HEK293 (cell line): ENCODE data around the gene SLC4A1AP.

Source experiments
- CTCF ChIA-PET: fragments of 350-600 bp; formaldehyde crosslinking; extraction: SDS; loops from one replicate; lab custom pipeline; 2021; ENCODE audit warnings: antibody characterized with exemption; lab: Yijun Ruan, JAX
- POLR2A ChIA-PET: fragments of 300-600 bp; formaldehyde crosslinking; extraction: SDS; loops from one replicate; lab custom pipeline; 2020; ENCODE audit warnings: antibody characterized with exemption, inconsistent platforms; lab: Yijun Ruan, JAX
- H3K27ac ChIP-seq: fragments of 200-500 bp; sonication (Bioruptor generic); 2 replicates; pipeline ENCODE4 v1.5.1; 2014; ENCODE audit warnings: low read depth, low read length, control low read depth, inconsistent platforms; ENCODE audit errors: extremely low read depth
- H3K36me3 ChIP-seq, 2 experiments: fragments of 200-500 bp in 1 of 2; sonication (Bioruptor generic) in 1 of 2; 1 replicate in 1 of 2; 2 replicates in 1 of 2; pipeline ENCODE4 v1.5.1; 2014 to 2017; ENCODE audit warnings: inconsistent platforms in 2 of 2, low read length in 2 of 2; ENCODE audit not compliant: control insufficient read depth in 2 of 2, insufficient read depth in 1 of 2
- H3K4me1 ChIP-seq: fragments of 200-500 bp; sonication (Bioruptor generic); 2 replicates; pipeline ENCODE4 v1.5.1; 2014; ENCODE audit warnings: mild to moderate bottlenecking, low read length, inconsistent platforms; ENCODE audit not compliant: control insufficient read depth, insufficient read depth
- H3K4me3 ChIP-seq: 2 replicates; pipeline ENCODE4 v1.5.1; 2011; ENCODE audit warnings: low read depth, mild to moderate bottlenecking, control low read depth, low read length, moderate library complexity
- H3K9me3 ChIP-seq: fragments of 200-500 bp; sonication (Bioruptor generic); 2 replicates; pipeline ENCODE4 v1.5.1; 2014; ENCODE audit warnings: low read depth, low read length, inconsistent platforms; ENCODE audit not compliant: control insufficient read depth, insufficient read depth
- GLI2 ChIP-seq: fragments of 450-650 bp; formaldehyde crosslinking; IDR thresholded peaks from 2 replicates; pipeline ENCODE4; 2017; ENCODE audit warnings: missing biosample characterization, missing genetic modification characterization, low read depth, borderline replicate concordance
- MYNN ChIP-seq: fragments of 450-650 bp; formaldehyde crosslinking; IDR thresholded peaks from 2 replicates; pipeline ENCODE4 v1.5.1; 2016; ENCODE audit warnings: missing biosample characterization, missing genetic modification characterization, borderline replicate concordance
- YY1 ChIP-seq: fragments of 450-650 bp; formaldehyde crosslinking; IDR thresholded peaks from 2 replicates; pipeline ENCODE4 v1.5.1; 2018; ENCODE audit warnings: missing biosample characterization, missing genetic modification characterization
- ZBTB17 ChIP-seq: fragments of 450-650 bp; formaldehyde crosslinking; IDR thresholded peaks from 2 replicates; pipeline ENCODE4 v1.5.1; 2016; ENCODE audit warnings: missing biosample characterization, missing genetic modification characterization
- ZBTB8A ChIP-seq: fragments of 450-650 bp; formaldehyde crosslinking; IDR thresholded peaks from 2 replicates; pipeline ENCODE4 v1.5.1; 2016; ENCODE audit warnings: missing biosample characterization, missing genetic modification characterization
- ZNF335 ChIP-seq: fragments of 450-650 bp; formaldehyde crosslinking; conservative IDR thresholded peaks from 2 replicates; pipeline ENCODE4 v1.5.1; 2016; ENCODE audit warnings: missing biosample characterization, missing genetic modification characterization
- ZNF350 ChIP-seq: fragments of 450-650 bp; formaldehyde crosslinking; IDR thresholded peaks from 2 replicates; pipeline ENCODE4 v1.5.0; 2017; ENCODE audit warnings: missing biosample characterization, mild to moderate bottlenecking, missing genetic modification characterization
- ZNF394 ChIP-seq: fragments of 450-650 bp; formaldehyde crosslinking; IDR thresholded peaks from 2 replicates; pipeline ENCODE4 v1.5.1; 2016; ENCODE audit warnings: missing biosample characterization, missing genetic modification characterization, mild to moderate bottlenecking, moderate library complexity, borderline replicate concordance
- ZNF404 ChIP-seq: fragments of 450-650 bp; formaldehyde crosslinking; IDR thresholded peaks from 2 replicates; pipeline ENCODE4 v1.5.1; 2017; ENCODE audit warnings: missing biosample characterization, missing genetic modification characterization
- ZNF426 ChIP-seq: fragments of 450-650 bp; formaldehyde crosslinking; IDR thresholded peaks from 2 replicates; pipeline ENCODE4 v1.5.1; 2017; ENCODE audit warnings: missing biosample characterization, missing genetic modification characterization, mild to moderate bottlenecking, inconsistent platforms, moderate library complexity
- ZNF514 ChIP-seq: fragments of 450-650 bp; formaldehyde crosslinking; IDR thresholded peaks from 2 replicates; pipeline ENCODE4 v1.5.1; 2016; ENCODE audit warnings: missing biosample characterization, missing genetic modification characterization
- ZNF623 ChIP-seq: fragments of 450-650 bp; formaldehyde crosslinking; IDR thresholded peaks from 2 replicates; pipeline ENCODE4 v1.5.1; 2016; ENCODE audit warnings: missing biosample characterization, missing genetic modification characterization
- ZNF624 ChIP-seq: fragments of 450-650 bp; formaldehyde crosslinking; IDR thresholded peaks from 2 replicates; pipeline ENCODE4 v1.5.1; 2017; ENCODE audit warnings: missing biosample characterization, missing genetic modification characterization
- ZNF654 ChIP-seq: fragments of 450-650 bp; formaldehyde crosslinking; IDR thresholded peaks from 2 replicates; pipeline ENCODE4 v1.5.1; 2016; ENCODE audit warnings: low read depth, missing biosample characterization, missing genetic modification characterization
- ZNF664 ChIP-seq: fragments of 450-650 bp; formaldehyde crosslinking; IDR thresholded peaks from 2 replicates; pipeline ENCODE4 v1.5.1; 2016; ENCODE audit warnings: missing biosample characterization, missing genetic modification characterization
- TF ChIP-seq, protein P1 (sequence below): sonication (generic); formaldehyde crosslinking; IDR thresholded peaks from 2 replicates; pipeline ENCODE4 v1.8.1; 2022; ENCODE audit warnings: mild to moderate bottlenecking, moderate library complexity, missing genetic modification reagents
- TF ChIP-seq, protein P2 (sequence below): fragments of 450-650 bp; formaldehyde crosslinking; IDR thresholded peaks from 2 replicates; pipeline ENCODE4 v1.5.1; 2016; ENCODE audit warnings: missing biosample characterization, missing genetic modification characterization
- TF ChIP-seq, protein P3 (sequence below): fragments of 450-650 bp; formaldehyde crosslinking; IDR thresholded peaks from 2 replicates; pipeline ENCODE4 v1.5.1; 2016; ENCODE audit warnings: missing biosample characterization, missing genetic modification characterization, borderline replicate concordance

SLC4A1AP gene

DNA sequence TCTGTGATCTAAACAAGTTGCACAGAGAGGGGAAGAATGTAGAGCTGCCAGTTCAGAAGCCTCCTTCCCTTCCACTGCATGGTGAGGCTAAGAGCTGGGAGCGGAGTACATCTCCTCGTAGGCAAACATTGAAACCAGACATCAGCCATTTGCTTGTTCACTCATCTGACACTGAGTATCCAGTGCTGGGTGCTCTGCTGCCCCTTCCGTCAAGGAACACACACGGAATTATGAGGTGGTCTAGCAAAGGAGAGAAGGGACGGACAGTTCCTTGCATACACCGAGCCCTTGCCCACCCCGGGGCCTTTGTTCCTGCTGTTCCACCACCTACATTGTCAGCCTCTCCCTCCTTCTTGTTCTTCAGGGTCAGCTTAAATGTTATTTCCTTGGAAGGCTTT lies 44.6 kb downstream of the SLC4A1AP start:
- Histone ChIP-seq H3K4me1 (peaks cover 6% of the 10 kb centered on the region), H3K36me3 (no peaks in the 10 kb centered on the region), H3K27ac (no peak overlapping the region), H3K9me3 (no peaks in the 10 kb centered on the region)
- POLR2A ChIA-PET, result no interaction called here
- TF ChIP-seq ZNF623 (0 out of 2 replicates have a peak, but pooled peaks have one; percentile 40), ZNF514 (tag by site-specific recombination) (no peak)
- TF ChIP-seq, all 188 proteins: peak for 1
- CTCF ChIA-PET, result interaction anchor here (1.0 kb wide), 1 partner anchor 46 kb away, joined by 3 read pairs; no protein-coding TSS in a partner anchor
- H3K4me3 ChIP-seq, result no peak overlapping the region

DNA sequence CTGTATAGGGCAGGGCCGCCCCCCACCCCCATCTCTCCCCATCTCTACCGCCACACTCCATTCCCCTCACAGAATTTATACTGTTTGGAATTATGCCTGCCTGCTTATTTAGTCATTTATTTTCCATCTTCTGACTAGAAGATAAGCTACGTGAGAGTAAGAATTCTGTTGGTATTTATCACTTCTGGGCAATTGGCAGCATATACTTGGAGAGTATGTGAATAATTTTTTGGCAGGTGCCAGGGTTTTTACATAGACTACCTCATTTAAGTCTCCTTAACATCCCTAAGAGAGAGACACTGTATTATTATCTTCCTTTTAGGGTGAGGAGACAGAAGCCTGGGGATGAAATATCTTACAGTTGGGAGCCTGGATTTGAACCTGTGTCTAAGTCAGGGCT lies 45.0 kb downstream of the SLC4A1AP start:
- ChIA-PET CTCF (interaction anchor here (1.0 kb wide), 1 partner anchor 45 kb away, joined by 3 read pairs; no protein-coding TSS in a partner anchor), POLR2A (interaction anchor here (0.6 kb wide), 1 partner anchor 154 kb away, joined by 4 read pairs; no protein-coding TSS in a partner anchor)
- Histone ChIP-seq H3K27ac (no peak overlapping the region), H3K4me3 (no peak overlapping the region), H3K4me1 (peaks cover 6% of the 10 kb centered on the region), H3K9me3 (no peaks in the 10 kb centered on the region), H3K36me3 (no peaks in the 10 kb centered on the region)
- TF ChIP-seq, protein P1, sequence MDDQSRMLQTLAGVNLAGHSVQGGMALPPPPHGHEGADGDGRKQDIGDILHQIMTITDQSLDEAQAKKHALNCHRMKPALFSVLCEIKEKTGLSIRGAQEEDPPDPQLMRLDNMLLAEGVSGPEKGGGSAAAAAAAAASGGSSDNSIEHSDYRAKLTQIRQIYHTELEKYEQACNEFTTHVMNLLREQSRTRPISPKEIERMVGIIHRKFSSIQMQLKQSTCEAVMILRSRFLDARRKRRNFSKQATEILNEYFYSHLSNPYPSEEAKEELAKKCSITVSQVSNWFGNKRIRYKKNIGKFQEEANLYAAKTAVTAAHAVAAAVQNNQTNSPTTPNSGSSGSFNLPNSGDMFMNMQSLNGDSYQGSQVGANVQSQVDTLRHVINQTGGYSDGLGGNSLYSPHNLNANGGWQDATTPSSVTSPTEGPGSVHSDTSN, result no peak
- TF ChIP-seq ZNF394 (no peak), ZNF664 (tag by site-specific recombination) (no peak), ZBTB8A (tag by site-specific recombination) (no peak)

DNA sequence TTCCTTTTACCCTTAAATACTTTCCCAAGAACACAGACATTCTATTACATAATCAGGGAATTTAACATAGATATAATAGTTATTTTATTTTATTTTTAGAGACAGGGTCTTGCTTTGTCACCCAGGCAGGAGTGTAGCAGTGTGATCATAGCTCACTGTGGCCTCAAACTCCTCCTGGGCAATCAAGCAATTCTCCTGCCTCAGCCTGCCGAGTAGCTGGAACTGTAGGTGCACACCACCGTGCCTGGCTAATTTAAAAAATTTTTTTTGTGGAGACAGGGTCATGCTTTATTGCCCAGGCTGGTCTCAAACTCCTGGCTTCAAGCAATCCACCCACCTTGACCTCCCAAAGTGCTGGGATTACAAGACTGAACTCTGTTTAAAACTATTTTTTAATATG lies 45.6 kb downstream of the SLC4A1AP start:
- peaks cover 6% of the 10 kb centered on the region for H3K4me1 ChIP-seq

More for the DNA sequence above, 45.6 kb downstream of the SLC4A1AP start:
- Histone ChIP-seq H3K4me3 (no peak overlapping the region), H3K27ac (no peak overlapping the region), H3K9me3 (no peaks in the 10 kb centered on the region), H3K36me3 (no peaks in the 10 kb centered on the region)
- ChIA-PET CTCF (no interaction called here), POLR2A (no interaction called here)
- TF ChIP-seq ZNF624 (no peak), GLI2 (tag by site-specific recombination) (no peak), ZNF335 (tag by site-specific recombination) (no peak), ZNF426 (tag by site-specific recombination) (no peak), YY1 (tag by site-specific recombination) (no peak), ZBTB17 (tag by site-specific recombination) (no peak), ZNF350 (tag by site-specific recombination) (no peak), ZNF654 (tag by site-specific recombination) (no peak), MYNN (tag by site-specific recombination) (no peak), ZBTB8A (tag by site-specific recombination) (no peak), ZNF404 (tag by site-specific recombination) (no peak)
- TF ChIP-seq, protein P2, sequence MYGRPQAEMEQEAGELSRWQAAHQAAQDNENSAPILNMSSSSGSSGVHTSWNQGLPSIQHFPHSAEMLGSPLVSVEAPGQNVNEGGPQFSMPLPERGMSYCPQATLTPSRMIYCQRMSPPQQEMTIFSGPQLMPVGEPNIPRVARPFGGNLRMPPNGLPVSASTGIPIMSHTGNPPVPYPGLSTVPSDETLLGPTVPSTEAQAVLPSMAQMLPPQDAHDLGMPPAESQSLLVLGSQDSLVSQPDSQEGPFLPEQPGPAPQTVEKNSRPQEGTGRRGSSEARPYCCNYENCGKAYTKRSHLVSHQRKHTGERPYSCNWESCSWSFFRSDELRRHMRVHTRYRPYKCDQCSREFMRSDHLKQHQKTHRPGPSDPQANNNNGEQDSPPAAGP (tag by site-specific recombination), result no peak
- TF ChIP-seq, protein P3, sequence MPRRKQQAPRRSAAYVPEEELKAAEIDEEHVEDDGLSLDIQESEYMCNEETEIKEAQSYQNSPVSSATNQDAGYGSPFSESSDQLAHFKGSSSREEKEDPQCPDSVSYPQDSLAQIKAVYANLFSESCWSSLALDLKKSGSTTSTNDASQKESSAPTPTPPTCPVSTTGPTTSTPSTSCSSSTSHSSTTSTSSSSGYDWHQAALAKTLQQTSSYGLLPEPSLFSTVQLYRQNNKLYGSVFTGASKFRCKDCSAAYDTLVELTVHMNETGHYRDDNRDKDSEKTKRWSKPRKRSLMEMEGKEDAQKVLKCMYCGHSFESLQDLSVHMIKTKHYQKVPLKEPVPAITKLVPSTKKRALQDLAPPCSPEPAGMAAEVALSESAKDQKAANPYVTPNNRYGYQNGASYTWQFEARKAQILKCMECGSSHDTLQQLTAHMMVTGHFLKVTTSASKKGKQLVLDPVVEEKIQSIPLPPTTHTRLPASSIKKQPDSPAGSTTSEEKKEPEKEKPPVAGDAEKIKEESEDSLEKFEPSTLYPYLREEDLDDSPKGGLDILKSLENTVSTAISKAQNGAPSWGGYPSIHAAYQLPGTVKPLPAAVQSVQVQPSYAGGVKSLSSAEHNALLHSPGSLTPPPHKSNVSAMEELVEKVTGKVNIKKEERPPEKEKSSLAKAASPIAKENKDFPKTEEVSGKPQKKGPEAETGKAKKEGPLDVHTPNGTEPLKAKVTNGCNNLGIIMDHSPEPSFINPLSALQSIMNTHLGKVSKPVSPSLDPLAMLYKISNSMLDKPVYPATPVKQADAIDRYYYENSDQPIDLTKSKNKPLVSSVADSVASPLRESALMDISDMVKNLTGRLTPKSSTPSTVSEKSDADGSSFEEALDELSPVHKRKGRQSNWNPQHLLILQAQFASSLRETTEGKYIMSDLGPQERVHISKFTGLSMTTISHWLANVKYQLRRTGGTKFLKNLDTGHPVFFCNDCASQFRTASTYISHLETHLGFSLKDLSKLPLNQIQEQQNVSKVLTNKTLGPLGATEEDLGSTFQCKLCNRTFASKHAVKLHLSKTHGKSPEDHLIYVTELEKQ (tag by site-specific recombination), result no peak
